ENCODE data around the gene IFT20.

Gene IFT20, protein sequence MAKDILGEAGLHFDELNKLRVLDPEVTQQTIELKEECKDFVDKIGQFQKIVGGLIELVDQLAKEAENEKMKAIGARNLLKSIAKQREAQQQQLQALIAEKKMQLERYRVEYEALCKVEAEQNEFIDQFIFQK

DNA sequence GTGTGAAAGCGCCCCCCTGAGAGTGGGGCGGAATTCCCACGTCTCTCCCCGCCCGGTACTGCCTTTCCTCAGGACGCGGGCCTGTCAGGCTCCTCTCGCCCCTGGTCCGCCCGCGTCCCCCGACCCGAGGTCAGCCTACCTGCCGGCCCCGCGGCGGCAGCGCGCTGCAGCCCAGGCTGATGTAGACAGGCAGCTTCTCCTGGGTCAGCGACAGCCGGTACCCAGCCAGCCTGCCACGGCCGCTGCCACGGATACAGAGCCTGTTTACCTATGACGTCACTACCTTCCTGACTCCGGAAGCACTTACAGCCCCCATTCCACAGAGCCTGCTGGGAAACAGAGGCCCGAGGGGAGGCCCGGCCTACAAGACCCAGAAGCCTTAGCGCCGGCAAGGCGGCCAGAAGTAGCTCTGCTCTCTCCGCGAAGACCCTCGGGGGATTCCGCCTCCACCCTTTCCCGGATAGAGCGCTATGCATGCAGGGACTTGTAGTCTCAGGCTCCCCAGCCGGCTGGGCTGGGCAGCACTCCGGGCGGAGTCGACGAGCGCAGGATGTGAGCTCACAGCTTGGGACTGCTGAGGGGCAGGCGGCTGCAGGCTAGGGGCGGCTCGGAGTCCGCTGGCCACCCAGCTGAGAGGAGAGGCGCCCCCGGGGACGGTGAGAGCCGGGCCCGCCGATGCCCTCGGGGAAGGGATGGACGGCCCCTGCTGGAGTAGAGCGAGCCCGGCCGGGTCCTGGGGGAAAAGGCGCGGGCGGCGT lies at the start of gene IFT20, which contains the start of gene TNFAIP1:
Gene IFT20, minus strand, starts transcription at position 272 of the 758 bp plus-strand sequence. CDS start 3,487 bp downstream, outside the sequence.
Gene TNFAIP1, plus strand, starts transcription at position 561 of the 758 bp plus-strand sequence. CDS start 3,761 bp downstream, outside the sequence.
- peak; percentile 97 for DNase-seq (ENCODE audit: low read depth)

DNA sequence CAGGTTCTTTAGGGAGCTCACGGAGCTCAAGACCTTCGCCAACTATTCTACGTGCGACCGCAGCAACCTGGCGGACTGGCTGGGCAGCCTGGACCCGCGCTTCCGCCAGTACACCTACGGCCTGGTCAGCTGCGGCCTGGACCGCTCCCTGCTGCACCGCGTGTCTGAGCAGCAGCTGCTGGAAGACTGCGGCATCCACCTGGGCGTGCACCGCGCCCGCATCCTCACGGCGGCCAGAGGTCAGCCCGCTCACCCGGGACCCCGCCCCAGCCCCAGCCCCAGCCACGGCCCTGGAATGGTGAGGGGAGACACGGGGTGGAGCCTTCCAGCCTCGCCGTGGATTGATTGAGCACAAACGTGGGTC lies 49.7 kb upstream of the IFT20 start:
- no peak for DNase-seq (ENCODE audit: low read depth)

DNA sequence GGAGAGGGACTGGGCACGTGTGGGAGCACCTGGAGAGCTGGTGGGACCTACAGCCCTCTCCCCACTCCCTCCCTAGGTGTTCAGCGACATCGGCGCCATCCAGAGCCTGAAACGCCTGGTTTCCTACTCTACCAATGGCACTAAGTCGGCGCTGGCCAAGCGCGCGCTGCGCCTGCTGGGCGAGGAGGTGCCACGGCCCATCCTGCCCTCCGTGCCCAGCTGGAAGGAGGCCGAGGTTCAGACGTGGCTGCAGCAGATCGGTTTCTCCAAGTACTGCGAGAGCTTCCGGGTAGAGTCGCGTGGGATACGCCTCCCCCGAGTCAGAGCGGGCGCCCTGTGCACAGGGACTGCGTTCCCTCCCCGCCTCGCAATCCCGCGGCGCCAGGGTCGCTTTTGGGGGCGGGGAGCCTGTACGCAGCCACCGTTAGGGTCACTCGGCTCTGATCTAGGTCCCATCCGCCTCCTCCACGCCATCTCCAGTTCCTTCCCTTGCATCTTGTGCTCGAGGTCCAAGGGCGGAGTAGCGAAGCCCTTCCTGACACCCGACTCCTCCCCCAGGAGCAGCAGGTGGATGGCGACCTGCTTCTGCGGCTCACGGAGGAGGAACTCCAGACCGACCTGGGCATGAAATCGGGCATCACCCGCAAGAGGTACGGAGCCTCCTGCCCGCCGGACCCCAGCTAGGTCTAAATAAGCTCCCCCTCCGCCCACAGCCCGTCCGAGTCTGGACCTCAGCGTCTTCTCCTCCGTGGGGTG lies 49.2 kb upstream of the IFT20 start:
- peak; percentile 53 for DNase-seq (ENCODE audit: low read depth)

DNA sequence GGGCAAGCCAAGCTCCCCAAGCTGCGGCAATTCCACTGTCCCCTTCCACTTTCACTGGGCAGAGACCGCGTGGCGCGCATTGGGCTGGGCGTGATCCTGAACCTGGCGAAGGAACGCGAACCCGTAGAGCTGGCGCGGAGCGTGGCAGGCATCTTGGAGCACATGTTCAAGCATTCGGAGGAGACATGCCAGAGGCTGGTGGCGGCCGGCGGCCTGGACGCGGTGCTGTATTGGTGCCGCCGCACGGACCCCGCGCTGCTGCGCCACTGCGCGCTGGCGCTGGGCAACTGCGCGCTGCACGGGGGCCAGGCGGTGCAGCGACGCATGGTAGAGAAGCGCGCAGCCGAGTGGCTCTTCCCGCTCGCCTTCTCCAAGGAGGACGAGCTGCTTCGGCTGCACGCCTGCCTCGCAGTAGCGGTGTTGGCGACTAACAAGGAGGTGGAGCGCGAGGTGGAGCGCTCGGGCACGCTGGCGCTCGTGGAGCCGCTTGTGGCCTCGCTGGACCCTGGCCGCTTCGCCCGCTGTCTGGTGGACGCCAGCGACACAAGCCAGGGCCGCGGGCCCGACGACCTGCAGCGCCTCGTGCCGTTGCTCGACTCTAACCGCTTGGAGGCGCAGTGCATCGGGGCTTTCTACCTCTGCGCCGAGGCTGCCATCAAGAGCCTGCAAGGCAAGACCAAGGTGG lies 46.0 kb upstream of the IFT20 start:
- no peak for DNase-seq (ENCODE audit: low read depth)

DNA sequence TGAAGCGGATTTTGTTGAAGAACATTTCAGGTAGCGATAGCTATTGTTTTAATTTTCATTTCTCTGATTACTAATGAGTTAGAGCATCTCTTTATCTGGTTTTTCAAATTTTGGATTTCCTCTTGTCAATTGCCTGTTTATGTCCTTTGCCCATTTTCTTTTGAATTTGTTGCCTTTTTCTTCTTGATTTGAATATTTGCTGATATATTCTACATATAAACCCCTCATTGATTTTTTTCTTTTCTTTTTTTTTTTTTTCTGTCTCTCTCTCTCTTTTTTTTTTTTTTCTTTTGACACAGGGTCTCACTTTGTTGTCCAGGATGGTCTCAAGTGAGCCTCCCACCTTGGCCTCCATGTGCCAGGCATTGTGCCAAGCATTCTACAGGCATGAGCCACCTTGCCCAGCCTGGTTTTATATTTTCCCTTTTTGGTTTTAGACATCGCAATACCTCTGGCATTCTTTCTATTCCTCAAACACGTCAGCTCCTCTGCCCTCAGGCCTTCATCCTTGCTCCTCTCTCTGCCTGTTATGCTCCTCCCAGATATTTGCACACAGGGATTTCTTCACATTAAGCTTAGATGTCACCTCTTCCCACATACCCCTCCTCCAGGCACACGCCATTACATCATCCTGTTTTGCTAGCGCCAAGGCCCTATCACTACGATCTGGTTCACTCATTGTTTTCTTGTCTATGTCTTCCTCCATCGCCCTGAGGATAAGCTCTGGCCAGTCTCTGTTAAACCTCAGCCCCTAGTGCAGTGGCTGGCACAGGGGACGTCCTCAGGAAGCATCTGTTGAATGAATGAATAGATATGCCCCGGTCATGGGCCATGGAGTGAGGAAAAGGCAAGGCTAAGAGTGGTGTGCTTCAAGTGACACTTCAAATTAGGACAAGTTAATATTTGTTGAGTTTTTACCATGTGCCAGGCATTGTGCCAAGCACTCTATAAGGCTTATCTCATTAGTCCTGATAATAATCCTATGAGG lies 44.8 kb upstream of the IFT20 start:
- DNase-seq (ENCODE audit: low read depth) = no peak

DNA sequence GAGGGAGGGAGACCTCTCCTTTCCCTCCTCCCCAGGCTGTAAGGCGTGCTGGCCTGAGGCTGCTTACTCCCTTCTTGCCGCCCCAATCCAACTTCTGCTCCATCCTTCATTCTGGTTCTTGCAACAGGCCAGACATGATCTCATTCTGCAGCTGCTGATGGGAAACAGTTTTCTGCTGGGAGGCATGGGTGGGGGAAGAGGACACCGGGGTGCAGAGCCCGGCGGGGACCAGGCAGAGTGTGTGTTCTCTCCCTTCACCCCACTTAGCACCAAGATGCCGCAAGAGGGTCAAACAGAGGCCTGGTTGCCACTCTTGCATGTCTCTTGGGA lies 37.6 kb upstream of the IFT20 start:
- no peak for DNase-seq (ENCODE audit: low read depth)

DNA sequence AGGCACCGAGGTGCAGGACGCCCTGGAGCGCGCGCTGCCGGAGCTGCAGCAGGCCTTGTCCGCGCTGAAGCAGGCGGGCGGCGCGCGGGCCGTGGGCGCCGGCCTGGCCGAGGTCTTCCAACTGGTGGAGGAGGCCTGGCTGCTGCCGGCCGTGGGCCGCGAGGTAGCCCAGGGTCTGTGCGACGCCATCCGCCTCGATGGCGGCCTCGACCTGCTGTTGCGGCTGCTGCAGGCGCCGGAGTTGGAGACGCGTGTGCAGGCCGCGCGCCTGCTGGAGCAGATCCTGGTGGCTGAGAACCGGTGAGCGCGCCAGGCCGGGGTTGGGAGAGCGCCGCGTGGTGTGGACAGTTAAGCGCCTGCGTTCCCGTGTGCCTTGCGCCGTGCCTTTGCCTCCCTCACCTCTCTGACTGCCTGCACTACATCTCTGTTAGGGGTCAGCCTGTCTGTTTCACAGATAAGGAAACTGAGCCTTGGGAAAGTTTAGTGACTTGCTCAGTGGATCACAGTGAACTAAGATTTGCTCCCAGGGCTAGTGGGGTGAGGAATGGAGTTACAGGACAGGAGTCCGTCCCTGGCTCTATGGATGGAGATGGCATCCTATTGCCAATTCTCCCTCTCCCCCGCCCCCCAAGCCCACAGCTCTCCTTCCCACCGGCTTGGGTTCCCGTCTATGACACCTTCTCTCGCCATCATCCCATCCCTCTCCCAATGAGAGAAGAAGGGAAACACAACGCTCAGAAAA lies 37.1 kb upstream of the IFT20 start:
- DNase-seq (ENCODE audit: low read depth) = no peak

DNA sequence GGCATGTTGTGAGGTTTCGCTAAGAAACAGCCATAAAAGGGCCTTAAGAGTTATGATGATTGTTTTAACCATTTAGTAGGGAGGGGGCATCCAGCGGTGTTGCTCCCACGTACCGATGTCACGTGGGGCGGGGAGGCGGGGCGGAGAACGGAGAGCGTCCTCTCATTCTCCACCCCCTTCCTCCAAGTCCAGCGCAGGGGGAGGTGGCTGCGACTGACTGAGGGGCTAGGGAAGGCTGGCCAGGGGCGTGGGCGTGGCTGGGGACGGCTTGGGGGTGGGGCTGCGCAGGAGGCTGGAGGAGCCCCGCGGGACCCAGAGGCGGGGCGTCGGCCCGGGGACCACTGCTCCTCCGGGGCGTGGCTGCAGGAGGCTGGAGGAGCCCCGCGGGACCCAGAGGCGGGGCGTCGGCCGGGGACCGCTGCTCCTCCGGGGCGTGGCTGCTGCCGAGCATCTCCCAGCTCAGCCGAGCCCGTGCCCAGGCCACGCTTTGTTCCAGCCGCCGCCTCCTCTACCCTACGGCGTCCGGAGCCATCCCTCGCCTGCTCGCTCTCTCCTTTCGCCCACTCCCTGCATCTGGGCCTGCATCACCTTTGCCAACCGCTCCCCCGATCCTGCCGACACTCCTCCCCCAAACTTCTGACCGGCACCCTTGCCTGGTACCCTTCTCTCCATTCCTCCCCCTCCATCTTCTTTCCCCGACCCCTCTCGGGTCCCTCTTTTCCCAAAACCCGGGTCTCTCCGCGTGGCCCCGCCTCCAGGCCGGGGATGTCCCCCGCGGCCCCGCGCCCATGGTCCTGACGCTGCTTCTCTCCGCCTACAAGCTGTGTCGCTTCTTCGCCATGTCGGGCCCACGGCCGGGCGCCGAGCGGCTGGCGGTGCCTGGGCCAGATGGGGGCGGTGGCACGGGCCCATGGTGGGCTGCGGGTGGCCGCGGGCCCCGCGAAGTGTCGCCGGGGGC lies 36.3 kb upstream of the IFT20 start, which contains the start of gene SARM1:
Gene SARM1, plus strand, starts transcription at position 450 of the 958 bp plus-strand sequence. Its CDS starts 339 bp downstream, at position 789.
- DNase-seq (ENCODE audit: low read depth) = peak; percentile 83

DNA sequence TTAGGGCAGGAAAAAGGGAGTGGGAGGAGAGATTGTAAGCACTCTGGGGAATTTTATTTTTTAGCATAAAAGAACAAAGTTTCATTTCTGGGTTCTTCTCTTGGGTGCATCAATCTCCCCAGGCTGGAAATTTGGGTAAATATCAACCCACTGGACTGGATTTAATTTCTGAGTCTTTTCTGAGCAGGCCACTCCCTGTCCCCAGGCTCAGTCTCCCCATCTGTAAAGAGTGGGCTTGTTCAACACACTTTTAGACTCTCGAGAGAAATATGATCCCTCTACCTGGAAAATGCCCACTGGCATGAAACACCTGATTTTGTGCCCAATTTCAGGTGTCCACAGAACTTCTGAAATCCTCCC lies 35.5 kb upstream of the IFT20 start:
- DNase-seq (ENCODE audit: low read depth) = no peak

DNA sequence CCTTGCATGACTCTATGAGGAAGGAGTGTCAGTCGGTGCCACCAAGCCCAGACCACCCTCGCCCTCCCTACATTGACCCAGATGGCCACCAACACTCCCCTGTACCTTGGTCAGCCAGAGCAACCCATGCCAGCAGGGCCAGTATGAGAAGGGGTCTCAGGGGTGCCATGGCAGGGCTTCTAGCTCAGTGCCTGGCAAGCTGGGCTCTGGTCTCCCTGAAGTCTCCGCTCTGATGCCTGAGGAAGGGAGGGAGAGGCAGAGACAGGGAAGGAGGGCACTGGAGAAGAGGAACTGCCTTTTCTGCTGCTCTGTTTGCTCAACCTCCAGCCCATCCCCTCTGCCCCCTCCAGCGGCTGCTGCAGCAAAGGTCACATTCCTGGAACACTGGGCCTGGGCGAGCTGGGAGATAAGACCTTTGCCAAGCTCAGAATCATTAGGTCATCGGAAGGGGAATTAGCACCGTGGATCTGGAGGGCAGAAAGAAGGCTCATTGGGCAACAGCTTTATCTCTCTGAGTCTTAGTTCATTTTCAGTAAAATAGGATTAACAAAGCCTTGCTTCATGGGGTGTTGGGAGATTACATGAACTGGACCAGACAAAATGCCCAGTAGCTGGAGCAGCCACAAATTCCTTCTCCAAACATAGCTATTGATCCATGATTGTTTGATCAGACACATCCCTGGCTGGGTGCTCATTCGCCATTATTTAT lies 34.9 kb upstream of the IFT20 start, which contains the start of gene VTN:
Gene VTN, minus strand, starts transcription at position 273 of the 709 bp plus-strand sequence. Its CDS starts 104 bp downstream, at position 169.
- no peak for DNase-seq (ENCODE audit: low read depth)

DNA sequence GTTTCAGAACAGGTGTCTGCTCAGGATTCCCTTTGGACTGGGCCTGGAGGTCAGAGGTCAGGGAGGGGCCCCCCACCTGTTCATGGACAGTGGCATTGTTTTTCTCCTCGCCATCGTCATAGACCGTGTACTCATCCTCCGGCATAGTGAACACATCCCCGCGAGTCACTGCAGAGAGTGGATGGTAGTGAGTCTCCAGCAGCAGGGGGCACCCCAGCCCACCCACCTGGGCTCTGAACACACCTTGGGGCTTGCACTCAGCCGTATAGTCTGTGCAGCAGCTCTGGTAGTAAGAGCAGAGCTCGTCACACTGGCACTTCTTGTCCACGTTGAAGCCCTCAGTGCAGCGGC lies 34.4 kb upstream of the IFT20 start:
- DNase-seq (ENCODE audit: low read depth) = no peak

DNA sequence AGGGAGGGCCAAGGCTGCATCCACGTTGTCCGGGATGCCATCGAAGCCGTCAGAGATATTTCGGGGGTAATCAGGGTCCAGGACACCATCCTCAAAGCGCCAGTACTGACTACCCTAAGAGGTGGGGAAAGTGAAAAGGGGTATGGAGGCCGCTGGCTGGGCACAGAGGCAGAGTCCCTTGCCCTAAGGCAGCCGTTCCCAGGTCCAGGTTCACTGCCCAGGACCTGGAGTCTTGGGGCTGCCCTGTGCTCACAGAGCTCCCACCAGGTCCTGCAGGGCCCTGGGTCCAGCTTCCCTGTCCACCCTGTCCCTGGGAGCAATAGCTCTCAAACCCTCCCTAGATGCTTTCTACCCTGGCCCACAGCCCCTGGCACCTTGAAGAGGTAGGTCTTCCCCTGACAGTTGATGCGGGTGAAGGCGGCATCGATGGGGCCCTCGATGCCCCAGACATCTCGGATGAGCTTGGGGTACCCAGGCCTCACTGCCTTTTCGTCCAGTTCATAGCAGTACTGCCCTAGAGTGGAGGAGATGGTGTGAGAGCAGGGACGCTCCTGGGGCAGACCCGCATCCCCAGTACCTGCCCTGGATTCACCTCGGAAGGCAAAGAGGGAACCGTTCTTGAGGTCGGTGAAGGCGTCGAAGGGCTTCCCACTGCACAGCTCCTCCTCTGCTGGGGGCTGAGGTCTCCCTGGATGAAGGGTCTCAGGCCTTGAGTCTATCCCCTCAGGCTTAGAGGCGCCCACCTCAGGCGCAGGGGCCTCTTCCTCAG lies 33.8 kb upstream of the IFT20 start:
- DNase-seq (ENCODE audit: low read depth) = no peak

DNA sequence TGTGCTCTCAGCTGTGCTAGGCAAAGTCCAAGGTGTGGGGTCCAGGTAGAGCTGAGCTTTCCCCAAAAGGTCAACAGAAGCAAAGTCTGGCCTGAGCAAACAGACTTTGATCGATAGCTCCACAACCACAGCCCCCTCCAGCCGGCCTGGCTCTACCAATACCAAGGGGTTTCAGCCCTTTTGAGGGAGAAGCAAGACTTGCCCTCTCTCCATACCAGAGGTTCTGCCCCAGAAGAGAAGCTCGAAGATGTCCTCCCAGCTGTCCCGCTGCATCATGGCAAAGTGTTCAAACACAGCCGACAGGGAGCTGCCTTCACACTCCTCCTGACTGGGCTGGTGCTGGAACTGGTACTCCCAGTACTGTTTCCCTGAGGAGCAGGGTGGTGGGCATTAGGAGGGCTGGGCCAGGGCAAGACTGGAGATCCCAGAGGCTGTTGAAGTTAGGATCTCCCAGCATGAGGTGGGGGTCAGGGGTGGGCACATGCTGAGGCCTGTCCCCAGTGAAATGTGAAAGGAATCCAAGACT lies 33.1 kb upstream of the IFT20 start:
- no peak for DNase-seq (ENCODE audit: low read depth)

DNA sequence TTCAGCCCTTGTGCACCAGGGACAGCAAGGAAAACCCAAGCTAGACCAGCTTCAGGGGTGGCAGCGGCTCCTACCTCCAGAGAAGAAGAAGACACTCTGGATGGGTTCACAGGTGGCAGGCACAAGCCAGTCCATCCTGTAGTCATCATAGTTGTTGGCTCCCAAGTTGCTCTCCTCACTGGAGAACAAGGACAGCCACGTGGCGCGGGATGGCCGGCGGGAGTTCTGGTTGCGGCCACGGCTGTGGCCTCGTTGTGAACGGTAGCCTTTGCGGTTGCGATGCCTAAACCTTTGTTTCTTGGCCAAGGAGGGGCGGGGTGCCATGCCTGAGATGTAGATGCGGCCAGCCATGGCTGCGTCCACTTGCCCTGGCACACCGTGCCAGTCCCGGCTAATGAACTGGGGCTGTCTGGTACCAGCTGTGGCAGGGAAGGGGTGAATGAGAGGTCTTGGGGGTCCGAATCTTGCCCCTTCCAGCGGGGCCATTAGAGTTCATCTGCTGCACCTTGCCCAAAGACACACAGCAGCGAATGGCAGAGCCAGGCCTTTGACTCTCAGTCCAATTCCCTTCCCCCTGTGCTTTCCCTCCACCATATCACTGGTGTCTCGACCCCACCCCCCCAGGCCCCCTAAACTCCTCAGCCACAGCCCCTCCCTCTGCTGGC lies 32.5 kb upstream of the IFT20 start:
- no peak for DNase-seq (ENCODE audit: low read depth)

DNA sequence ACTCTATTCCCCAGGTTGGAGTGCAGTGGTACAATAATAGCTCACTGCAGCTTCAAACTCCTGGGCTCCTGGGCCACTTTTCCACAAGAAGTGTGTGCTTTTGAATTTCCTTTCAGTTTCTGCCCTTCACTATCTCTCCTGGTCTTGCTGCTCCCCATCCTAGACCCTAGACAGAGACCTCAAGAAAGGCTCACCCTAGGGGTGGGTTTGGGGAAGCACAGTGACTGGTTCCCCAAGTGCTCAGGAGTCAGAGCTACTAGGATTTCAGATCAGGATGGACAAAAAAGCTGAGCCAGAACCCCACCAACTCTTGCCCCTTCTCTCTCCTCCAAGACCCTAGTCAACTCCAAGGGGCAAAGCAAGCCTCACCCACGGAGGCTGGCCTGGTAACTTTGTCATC lies 31.3 kb upstream of the IFT20 start:
- no peak for DNase-seq (ENCODE audit: low read depth)

DNA sequence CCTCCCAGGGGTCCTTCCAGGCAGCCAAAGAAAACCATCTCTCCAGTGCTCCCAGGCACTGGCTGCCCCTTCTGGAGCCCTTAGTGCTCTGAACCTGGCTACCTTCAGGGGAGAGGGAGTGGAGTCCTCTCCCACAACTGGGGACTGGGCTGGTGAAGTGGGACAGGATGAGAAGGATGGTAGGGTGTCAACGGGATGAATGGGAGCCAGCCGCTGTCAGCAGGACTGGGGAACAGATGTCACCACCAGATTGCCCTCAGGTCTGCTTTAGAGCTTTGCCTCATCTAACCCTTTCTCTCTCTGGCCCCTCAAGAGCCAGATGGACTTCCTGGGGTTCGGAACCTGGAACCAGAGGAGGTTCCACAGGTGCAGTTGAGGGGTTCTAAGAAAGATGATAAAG lies 30.2 kb upstream of the IFT20 start:
- no peak for DNase-seq (ENCODE audit: low read depth)

DNA sequence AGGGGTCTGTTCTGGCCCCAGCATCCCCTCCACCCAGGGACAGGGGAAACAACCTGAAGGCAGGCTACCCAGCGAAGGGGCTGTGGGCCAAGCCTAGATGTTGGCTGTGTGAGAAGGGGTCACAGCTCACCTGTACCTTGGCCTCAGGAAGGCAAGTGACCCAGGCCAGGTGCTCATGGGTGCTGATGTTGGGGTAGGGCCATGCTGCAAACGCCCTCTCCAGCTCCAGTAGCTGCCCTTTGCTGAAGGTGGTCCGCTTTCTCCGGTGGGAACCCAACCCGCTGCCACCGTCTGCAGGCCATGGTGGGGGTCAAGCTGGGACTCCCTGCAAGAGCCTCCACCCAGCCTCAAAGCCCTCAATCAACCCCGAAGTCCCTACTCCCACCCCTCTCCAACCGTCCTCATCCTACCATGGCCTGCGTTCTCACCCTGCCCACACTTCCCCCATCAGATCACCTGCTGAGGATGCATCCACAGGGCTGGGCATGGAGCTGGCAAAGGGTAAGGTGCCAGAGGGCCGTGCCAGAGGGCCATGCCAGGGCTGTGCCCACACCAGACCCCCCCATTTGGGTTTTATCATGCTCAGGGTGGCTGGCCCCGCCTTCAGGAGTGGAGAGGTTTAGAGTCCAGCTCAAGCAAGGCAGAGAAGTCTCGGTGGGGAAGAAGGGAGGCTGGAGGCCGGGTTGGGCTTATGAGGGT lies 29.5 kb upstream of the IFT20 start, which contains the start of gene SEBOX:
Gene SEBOX, minus strand, starts transcription at position 535 of the 699 bp plus-strand sequence. Its CDS starts 48 bp downstream, at position 487.
- no peak for DNase-seq (ENCODE audit: low read depth)

All from activated T-cell treated with anti-CD3 and anti-CD28 coated beads for 24 hours (primary cell).